Measurements from ENCODE around the gene ATXN2. TPM values are rescaled to one million over a fixed set of nuclear protein-coding genes. Genes with fewer than 3 reads are reported as not detected.
"Not testable (repeated sequence)": the region's sequence is repeated elsewhere in the genome, so short reads cannot be mapped to it uniquely, and the experiment has no call there.

Gene ATXN2
- total RNA-seq, 3 donors from 2014 or later = 36.6 to 66.2 (median 64.0) TPM

GRCh38 chr12:111523587-111524167 lies 75.4 kb downstream of the ATXN2 start:
- intact Hi-C loops (cut with DNase I; ENCODE audit: low total_unique reads) = no loop called here
- H3K27ac ChIP-seq = no peak overlapping the region
- DNase-seq (ENCODE audit: low spot score in 2 of 2) = no peak
- H3K27me3 ChIP-seq = no peaks in the 10 kb centered on the region
- no peaks in the 10 kb centered on the region for H3K4me1 ChIP-seq
- TF ChIP-seq, protein P1, sequence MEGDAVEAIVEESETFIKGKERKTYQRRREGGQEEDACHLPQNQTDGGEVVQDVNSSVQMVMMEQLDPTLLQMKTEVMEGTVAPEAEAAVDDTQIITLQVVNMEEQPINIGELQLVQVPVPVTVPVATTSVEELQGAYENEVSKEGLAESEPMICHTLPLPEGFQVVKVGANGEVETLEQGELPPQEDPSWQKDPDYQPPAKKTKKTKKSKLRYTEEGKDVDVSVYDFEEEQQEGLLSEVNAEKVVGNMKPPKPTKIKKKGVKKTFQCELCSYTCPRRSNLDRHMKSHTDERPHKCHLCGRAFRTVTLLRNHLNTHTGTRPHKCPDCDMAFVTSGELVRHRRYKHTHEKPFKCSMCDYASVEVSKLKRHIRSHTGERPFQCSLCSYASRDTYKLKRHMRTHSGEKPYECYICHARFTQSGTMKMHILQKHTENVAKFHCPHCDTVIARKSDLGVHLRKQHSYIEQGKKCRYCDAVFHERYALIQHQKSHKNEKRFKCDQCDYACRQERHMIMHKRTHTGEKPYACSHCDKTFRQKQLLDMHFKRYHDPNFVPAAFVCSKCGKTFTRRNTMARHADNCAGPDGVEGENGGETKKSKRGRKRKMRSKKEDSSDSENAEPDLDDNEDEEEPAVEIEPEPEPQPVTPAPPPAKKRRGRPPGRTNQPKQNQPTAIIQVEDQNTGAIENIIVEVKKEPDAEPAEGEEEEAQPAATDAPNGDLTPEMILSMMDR (IDR thresholded peaks at IDR 0.05) = no peak
- no peak for TF ChIP-seq POLR2AphosphoS5 (IDR thresholded peaks at IDR 0.05)
- peaks cover 14% of the 10 kb centered on the region for H3K36me3 ChIP-seq
- H3K9me3 ChIP-seq = no peaks in the 10 kb centered on the region
- no peak overlapping the region for H3K4me3 ChIP-seq

GRCh38 chr12:111521801-111522200 lies 77.3 kb downstream of the ATXN2 start:
- Histone ChIP-seq H3K4me3 (no peak overlapping the region), H3K4me1 (no peaks in the 10 kb centered on the region), H3K9me3 (no peaks in the 10 kb centered on the region), H3K27me3 (no peaks in the 10 kb centered on the region), H3K27ac (no peak overlapping the region), H3K36me3 (peaks cover 14% of the 10 kb centered on the region)
- TF ChIP-seq POLR2AphosphoS5 (IDR thresholded peaks at IDR 0.05) (no peak), POLR2A (IDR thresholded peaks at IDR 0.05) (no peak)
- TF ChIP-seq, protein P1 (IDR thresholded peaks at IDR 0.05) = no peak
- intact Hi-C loops (cut with DNase I; ENCODE audit: low total_unique reads) = no loop called here
- no peak for DNase-seq (ENCODE audit: low spot score in 2 of 2)

DNA sequence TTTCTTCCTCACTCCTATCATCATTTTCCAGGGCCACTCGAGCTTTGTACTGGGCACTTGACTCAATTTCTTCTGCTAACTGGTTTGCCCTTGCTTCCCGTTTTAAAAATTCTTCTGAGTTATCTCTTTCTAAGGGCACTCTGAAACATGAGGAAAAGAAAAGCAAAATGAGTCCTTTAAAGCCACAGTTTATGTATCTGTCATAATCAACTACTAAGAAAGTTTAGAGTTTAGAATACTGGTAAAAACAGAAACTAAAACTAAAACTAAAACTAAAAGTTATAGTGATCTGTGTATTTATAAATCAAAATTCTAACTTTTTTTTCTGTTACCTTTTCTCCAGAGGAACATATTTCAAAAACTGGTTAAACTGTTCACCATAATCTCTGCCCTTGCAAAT lies 79.2 kb downstream of the ATXN2 start:
- Histone ChIP-seq H3K9me3 (no peaks in the 10 kb centered on the region), H3K4me3 (no peak overlapping the region), H3K4me1 (no peaks in the 10 kb centered on the region), H3K27ac (no peak overlapping the region), H3K36me3 (peaks cover 11% of the 10 kb centered on the region), H3K27me3 (no peaks in the 10 kb centered on the region)
- TF ChIP-seq, protein P1 (IDR thresholded peaks at IDR 0.05) = no peak
- TF ChIP-seq POLR2AphosphoS5 (IDR thresholded peaks at IDR 0.05) (no peak), POLR2A (IDR thresholded peaks at IDR 0.05) (no peak)
- no peak for DNase-seq (ENCODE audit: low spot score in 2 of 2)
- intact Hi-C loops (cut with DNase I; ENCODE audit: low total_unique reads) = no loop called here

GRCh38 chr12:111519083-111519482 lies 80.0 kb downstream of the ATXN2 start:
- intact Hi-C loops (cut with DNase I; ENCODE audit: low total_unique reads) = no loop called here
- DNase-seq (ENCODE audit: low spot score in 2 of 2) = no peak
- H3K27ac ChIP-seq = no peak overlapping the region
- H3K4me3 ChIP-seq = no peak overlapping the region
- no peaks in the 10 kb centered on the region for H3K4me1 ChIP-seq
- no peaks in the 10 kb centered on the region for H3K9me3 ChIP-seq
- H3K36me3 ChIP-seq = peaks cover 11% of the 10 kb centered on the region
- TF ChIP-seq, protein P1 (IDR thresholded peaks at IDR 0.05) = no peak
- TF ChIP-seq POLR2A (IDR thresholded peaks at IDR 0.05) (no peak), POLR2AphosphoS5 (IDR thresholded peaks at IDR 0.05) (no peak)
- H3K27me3 ChIP-seq = no peaks in the 10 kb centered on the region

- H3K27me3 ChIP-seq; H3K4me3 ChIP-seq; H3K4me1 ChIP-seq; DNase-seq (ENCODE audit: low spot score in 2 of 2); H3K27ac ChIP-seq; H3K9me3 ChIP-seq; intact Hi-C loops (cut with DNase I; ENCODE audit: low total_unique reads): not testable (repeated sequence)
- H3K36me3 ChIP-seq = peaks cover 13% of the 10 kb centered on the region
These were observed 91.4 kb downstream of the ATXN2 start for GRCh38 chr12:111507719-111508118.

DNA sequence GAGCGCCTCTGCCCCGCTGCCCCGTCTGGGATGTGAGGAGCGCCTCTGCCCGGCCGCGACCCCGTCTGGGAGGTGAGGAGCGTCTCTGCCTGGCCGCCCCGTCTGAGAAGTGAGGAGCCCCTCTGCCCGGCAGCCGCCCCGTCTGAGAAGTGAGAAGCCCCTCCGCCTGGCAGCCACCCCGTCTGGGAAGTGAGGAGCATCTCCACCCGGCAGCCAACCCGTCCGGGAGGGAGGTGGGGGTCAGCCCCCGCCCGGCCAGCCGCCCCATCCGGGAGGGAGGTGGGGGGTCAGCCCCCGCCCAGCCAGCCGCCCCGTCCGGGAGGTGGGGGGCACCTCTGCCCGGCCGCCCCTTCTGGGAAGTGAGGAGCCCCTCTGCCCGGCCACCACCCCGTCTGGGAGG lies 91.9 kb downstream of the ATXN2 start:
- H3K27me3 ChIP-seq; H3K4me3 ChIP-seq; H3K27ac ChIP-seq; DNase-seq (ENCODE audit: low spot score in 2 of 2); H3K9me3 ChIP-seq; H3K4me1 ChIP-seq; intact Hi-C loops (cut with DNase I; ENCODE audit: low total_unique reads): not testable (repeated sequence)
- H3K36me3 ChIP-seq = peaks cover 13% of the 10 kb centered on the region

Data from breast epithelium (tissue), 4 donors.